Neural cell (in vitro differentiated cells): Measurements from ENCODE around the gene QRICH1.

ENCODE experiments used
- CTCF ChIP-seq: fragments of 450-650 bp; IDR thresholded peaks from 2 replicates; pipeline ENCODE4 v1.5.1; 2014; ENCODE audit warnings: antibody characterized with exemption, mild to moderate bottlenecking, moderate library complexity; ENCODE audit not compliant: poor library complexity, severe bottlenecking
- POLR2AphosphoS5 ChIP-seq: IDR thresholded peaks from 2 replicates; pipeline ENCODE4 v1.6.1; 2012
- RAD21 ChIP-seq: fragments of 450-650 bp; conservative IDR thresholded peaks from 2 replicates; pipeline ENCODE4 v1.6.1; 2014; ENCODE audit warnings: antibody characterized with exemption, mild to moderate bottlenecking, moderate library complexity
- REST ChIP-seq: IDR thresholded peaks from 2 replicates; pipeline ENCODE4 v1.6.1; 2012; ENCODE audit warnings: borderline replicate concordance
- TAF1 ChIP-seq: IDR thresholded peaks from 2 replicates; pipeline ENCODE4 v1.6.1; 2012; ENCODE audit warnings: low read depth

- TF ChIP-seq CTCF (no peak), POLR2AphosphoS5 (peak; percentile 42), RAD21 (peak; percentile 14), REST (no peak), TAF1 (no peak)
Observed at GRCh38 chr3:49133226-49133951, 39.5 kb upstream of the QRICH1 start.
